ENCODE results near the gene CELSR2. TPM values are rescaled to one million over a fixed set of nuclear protein-coding genes. Genes with fewer than 3 reads are reported as not detected.

The CELSR2 gene
- total and polyA plus RNA-seq, 8 donors, result 0.76 to 18.7 (median 6.2) TPM

GRCh38 chr1:109306832-109307273 lies 57.5 kb downstream of the CELSR2 start, which contains the start of gene MYBPHL:
MYBPHL (minus strand) TSS chr1:109307011; CDS start chr1:109306991, 20 bp downstream.
- TF ChIP-seq POLR2AphosphoS5 (IDR thresholded peaks at IDR 0.05) (no peak), EP300 (IDR thresholded peaks at IDR 0.05) (no peak), CTCF (IDR thresholded peaks at IDR 0.05) (no peak), POLR2A (IDR thresholded peaks at IDR 0.05) (no peak)
- DNase-seq, result peak in 1 of 2 donors; percentile 23
- H3K27me3 ChIP-seq, result no peaks in the 10 kb centered on the region
- H3K4me3 ChIP-seq, result no peak within 1 kb of the TSS
- peaks cover 0 to 41% (median 13%) of the 10 kb centered on the region in 4 donors for H3K4me1 ChIP-seq
- 66 to 76% (median 71%) methylated on average over 6 to 7 of the region's 7 CpGs for WGBS, 5 donors
- no peaks in the 10 kb centered on the region for H3K9me3 ChIP-seq
- H3K36me3 ChIP-seq, result peaks cover 0 to 17% (median 12%) of the 10 kb centered on the region in 4 donors
- H3K27ac ChIP-seq, result peak within 1 kb of the TSS in 2 of 5 donors; percentile 26 to 32
- intact Hi-C loops (cut with DNase I; ENCODE audit: low total_unique reads), result no loop called here

GRCh38 chr1:109307274-109308021 lies 58.1 kb downstream of the CELSR2 start:
- peak in 1 of 2 donors; percentile 43 for DNase-seq
- H3K36me3 ChIP-seq, result peaks cover 0 to 21% (median 15%) of the 10 kb centered on the region in 4 donors
- H3K4me1 ChIP-seq, result peaks cover 0 to 41% (median 13%) of the 10 kb centered on the region in 4 donors
- no peak overlapping the region for H3K4me3 ChIP-seq
- WGBS, 5 donors, result 19 to 37% (median 29%) methylated on average over 14 of the region's 14 CpGs
- no peak for TF ChIP-seq CTCF (IDR thresholded peaks at IDR 0.05)
- no peak for TF ChIP-seq EP300 (IDR thresholded peaks at IDR 0.05)
- no peak for TF ChIP-seq POLR2A (IDR thresholded peaks at IDR 0.05)
- no peak for TF ChIP-seq POLR2AphosphoS5 (IDR thresholded peaks at IDR 0.05)
- peak overlapping the region in 1 of 5 donors; percentile 26 for H3K27ac ChIP-seq
- no peaks in the 10 kb centered on the region for H3K9me3 ChIP-seq
- no peaks in the 10 kb centered on the region for H3K27me3 ChIP-seq
- intact Hi-C loops (cut with DNase I; ENCODE audit: low total_unique reads), result no loop called here

- 59 to 97% (median 77%) methylated on average over 2 of the region's 2 CpGs for WGBS, 5 donors
- Histone ChIP-seq H3K4me3 (no peak overlapping the region), H3K36me3 (peaks cover 6 to 38% (median 31%) of the 10 kb centered on the region in 4 donors), H3K27ac (no peak overlapping the region), H3K4me1 (peaks cover 0 to 36% (median 11%) of the 10 kb centered on the region in 4 donors), H3K9me3 (no peaks in the 10 kb centered on the region), H3K27me3 (no peaks in the 10 kb centered on the region)
- TF ChIP-seq POLR2A (IDR thresholded peaks at IDR 0.05) (no peak), CTCF (IDR thresholded peaks at IDR 0.05) (no peak), POLR2AphosphoS5 (IDR thresholded peaks at IDR 0.05) (no peak), EP300 (IDR thresholded peaks at IDR 0.05) (no peak)
- no peak for DNase-seq
- intact Hi-C loops (cut with DNase I; ENCODE audit: low total_unique reads), result no loop called here
Observed at GRCh38 chr1:109309347-109309746, 60.0 kb downstream of the CELSR2 start.

GRCh38 chr1:109312246-109312645 lies 62.9 kb downstream of the CELSR2 start:
- Histone ChIP-seq H3K4me1 (peaks cover 0 to 7% (median 3%) of the 10 kb centered on the region in 4 donors), H3K27ac (no peak overlapping the region), H3K4me3 (no peak overlapping the region), H3K27me3 (no peaks in the 10 kb centered on the region), H3K36me3 (peaks cover 7 to 67% (median 60%) of the 10 kb centered on the region in 4 donors), H3K9me3 (no peaks in the 10 kb centered on the region)
- no peak for TF ChIP-seq EP300 (IDR thresholded peaks at IDR 0.05)
- no peak for TF ChIP-seq CTCF (IDR thresholded peaks at IDR 0.05)
- TF ChIP-seq POLR2A (IDR thresholded peaks at IDR 0.05), result no peak
- TF ChIP-seq POLR2AphosphoS5 (IDR thresholded peaks at IDR 0.05), result no peak
- intact Hi-C loops (cut with DNase I; ENCODE audit: low total_unique reads), result no loop called here
- 75 to 91% (median 87%) methylated on average over 2 of the region's 2 CpGs for WGBS, 5 donors
- no peak for DNase-seq

All from stomach (tissue), 9 donors.